HG02943 (cell line): Measurements from ENCODE around the gene HOXA1.

Experiments used
- ATAC-seq: cut with Tn5 transposase; IDR thresholded peaks from one replicate; pipeline ENCODE4 v1.9.1; 2021; ENCODE audit warnings: mild to moderate bottlenecking, low read depth, moderate library complexity; ENCODE audit not compliant: unreplicated experiment

Gene HOXA1

DNA sequence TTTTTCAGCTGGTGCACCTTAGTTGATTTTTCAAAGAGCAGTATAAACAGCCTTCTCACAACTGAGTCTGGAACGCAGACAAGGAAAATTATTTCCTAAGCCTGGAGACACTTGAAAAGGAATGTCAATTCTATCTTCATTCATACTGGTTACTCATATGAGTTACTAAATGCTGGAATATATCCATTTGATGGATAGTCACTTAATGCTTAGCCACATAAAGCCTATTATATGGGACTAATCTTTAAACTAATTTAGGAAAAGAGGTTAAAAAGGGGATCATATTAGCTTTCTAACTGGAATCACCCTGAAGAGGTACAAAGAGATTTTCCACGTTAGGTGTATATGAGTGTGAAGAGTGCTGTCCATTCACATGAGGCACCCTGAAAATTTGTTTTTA is 36.4 kb upstream of the HOXA1 start:
- ATAC-seq: no peak

DNA sequence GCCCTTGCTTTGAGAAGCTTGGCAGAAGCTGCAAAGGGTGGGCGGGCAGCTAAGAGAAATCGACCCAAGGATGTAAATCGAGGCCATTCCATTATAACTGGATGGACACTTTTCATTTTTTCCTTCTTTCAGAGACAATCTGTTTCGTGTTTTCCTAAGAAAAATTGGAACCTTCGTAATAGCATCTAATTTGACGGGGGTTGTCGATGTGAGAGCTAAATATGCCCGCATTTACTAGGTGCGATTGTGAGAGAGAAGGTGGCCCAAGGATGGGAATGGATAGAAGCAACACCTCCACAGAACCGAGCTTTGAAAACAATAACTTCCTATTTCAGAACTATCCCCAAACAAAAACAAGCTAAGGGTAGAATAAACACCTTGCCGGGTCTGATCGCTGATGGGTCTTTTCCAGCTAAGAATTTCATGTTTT is 35.6 kb upstream of the HOXA1 start:
- ATAC-seq: no peak

DNA sequence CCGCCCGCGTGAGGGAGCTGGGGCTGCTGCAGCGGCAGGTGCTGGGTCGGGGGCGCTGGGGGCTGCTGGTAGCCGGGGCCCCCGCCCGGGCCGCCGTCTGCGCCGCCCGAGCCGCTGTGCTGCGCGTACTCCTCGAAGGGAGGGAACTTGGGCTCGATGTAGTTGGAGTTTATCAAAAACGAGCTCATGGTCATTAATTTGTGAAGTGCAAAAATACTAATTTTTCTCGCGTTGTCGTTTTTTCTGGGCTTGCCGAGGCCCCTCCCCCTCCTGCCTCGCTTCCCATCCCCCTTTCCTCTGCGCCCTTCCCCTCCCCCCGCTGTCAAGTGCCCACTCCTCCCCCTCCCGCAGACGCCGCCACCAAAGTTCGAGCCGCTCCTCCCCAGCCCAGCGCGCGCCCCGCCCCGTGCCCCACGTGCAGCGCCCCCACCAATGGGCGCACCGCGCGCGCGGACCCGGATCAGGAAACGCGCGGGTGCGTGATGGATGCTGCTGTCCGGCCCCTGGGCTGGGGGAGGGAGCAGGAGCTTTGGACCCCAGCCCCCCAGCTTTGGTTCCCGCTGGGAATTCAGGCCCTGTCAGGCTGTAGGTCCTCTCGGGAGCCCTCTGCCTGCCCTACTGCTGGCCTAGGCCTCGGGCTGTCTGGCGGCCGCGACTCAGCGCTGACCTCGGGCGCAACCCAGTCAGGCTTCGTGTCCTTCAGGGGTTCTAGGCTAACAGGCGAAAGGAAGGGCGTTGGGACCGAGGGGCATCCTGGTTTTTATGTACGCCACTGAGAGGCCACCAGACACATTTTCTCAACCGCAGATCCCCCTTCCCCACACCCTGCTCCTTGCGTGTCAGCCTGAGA is 35.0 kb upstream of the HOXA1 start, which contains the start of gene HOXA4:
TSS of gene HOXA4 (minus strand) at position 218 of the 850 bp plus-strand sequence. CDS start at position 194, 24 bp downstream.
- ATAC-seq: no peak

DNA sequence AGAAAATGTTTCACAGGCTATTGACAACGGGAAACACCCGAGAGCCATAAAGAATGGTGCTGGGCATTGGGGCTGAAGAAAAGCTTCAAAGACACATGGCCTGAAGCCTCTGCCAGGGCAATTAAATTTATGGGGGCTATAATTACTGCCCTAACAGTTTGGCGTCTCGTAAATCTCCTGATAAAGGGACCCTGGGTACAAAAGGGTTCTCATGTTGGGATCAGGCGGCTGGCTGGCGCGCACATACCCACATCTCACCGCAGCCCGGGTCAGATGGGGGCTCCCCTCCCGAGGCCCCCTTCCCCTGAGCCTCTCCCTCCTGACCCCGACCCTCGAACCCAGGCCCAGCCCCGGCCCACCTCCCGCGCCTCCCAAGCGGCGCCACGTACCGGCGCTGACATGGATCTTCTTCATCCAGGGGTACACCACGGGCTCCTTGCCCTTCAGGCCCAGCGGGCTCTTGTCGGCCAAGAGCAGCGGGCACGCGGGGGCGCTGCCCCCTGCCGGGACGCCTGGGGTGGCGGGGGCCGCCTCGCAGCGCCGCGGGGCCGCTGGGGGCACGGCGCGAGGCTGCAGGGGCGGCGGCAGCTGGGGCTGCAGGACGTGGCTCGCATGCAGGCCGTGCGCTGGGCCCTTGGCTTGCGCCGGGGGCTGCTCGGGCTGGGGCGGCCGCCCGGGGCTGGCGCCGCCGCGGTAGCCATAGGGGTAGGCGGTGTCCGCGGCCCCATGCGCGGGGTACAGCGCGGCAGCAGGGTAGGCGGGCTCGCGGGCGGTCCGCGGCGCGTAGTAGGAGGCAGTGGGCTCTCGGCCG is 34.1 kb upstream of the HOXA1 start:
- ATAC-seq: no peak

DNA sequence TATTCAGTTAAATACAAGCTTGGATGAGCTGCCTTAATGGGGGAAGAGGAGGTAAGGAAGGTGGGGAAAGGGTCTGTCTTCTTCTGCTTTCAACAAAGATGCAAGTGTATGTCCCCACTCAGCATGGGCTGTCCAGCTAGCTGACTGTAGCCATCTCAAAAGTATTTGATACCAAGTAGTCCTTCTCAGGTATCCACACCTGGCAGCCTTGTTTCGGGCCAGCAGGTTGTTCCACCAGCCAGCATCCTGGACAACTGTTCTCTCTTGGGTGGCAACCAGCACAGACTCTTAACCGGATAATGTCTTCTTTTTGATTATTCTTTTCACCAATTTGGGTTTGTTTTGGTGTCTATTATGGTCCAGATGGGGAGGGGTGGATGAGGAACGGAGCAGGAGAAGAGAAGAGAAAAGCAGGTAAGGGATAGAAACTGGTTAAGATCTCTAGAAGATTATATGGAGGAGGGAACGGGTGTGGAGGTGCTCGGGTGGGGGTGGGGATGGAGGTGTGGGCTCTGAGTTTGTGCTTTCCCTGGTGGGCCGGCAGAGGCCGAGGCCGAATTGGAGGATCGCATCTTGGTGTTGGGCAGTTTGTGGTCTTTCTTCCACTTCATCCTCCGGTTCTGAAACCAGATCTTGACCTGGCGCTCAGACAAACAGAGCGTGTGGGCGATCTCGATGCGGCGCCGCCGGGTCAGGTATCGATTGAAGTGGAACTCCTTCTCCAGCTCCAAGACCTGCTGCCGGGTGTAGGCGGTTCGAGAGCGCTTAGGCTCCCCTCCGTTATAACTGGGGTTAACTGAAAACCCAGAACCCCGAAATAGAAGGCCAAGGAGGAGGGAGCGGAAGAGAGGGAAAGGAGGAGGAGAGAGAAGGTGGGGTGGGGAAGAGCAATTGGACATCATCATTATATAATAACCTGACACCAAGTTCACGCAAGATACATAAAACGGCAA is 33.3 kb upstream of the HOXA1 start:
- ATAC-seq: no peak

DNA sequence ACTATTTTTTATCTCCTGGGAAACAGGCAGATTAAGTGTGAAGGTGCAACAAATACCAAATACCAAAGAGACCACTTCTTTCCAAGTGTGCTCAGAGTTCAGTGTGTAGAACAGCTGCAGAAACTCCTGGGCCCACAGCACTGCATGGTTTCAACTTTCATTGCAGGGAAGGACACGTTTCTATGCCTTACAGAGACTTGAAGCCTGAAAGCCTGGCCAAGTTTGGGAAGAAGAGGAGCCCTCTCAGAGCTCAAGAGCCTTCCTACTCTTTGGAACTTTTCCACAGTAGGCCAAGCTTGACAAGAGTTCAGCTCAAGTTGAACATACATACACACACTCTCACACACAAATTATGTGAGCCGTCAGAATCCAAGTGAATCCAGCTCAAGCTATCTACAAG is 32.2 kb upstream of the HOXA1 start:
- ATAC-seq: no peak

DNA sequence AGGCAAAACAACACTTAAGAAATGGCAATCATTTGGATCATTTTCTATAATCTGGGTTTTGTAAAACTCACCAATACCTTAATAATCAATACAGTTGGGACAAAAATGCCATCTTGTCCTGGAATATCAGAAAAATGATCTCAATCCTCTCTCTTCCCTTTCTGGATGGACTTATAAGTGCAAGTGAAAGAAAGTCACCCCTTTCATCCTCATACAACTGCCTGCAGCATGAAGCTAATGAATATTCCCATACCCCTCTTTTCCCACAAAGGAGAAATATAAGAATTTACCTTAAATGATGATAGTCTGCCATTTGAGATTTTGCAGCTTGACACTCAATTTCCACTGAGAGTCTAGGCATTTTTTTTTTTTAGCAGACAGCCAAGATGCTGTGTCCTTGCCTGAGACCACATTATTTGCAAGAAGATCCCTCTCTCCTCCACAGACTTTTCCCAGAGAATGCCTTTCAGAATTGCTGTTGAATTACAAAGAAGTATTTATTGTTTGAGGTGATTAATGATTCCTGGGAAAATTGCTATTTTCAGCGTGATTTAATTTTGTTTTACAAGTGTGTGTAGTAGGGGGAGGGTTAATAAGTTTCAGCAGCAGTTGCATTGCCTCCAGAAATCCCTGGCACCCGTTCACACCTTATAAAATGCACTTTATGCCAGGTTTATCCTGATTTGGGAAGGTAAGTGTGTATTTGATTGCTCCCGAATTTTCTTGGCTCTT is 31.0 kb upstream of the HOXA1 start:
- ATAC-seq: no peak

DNA sequence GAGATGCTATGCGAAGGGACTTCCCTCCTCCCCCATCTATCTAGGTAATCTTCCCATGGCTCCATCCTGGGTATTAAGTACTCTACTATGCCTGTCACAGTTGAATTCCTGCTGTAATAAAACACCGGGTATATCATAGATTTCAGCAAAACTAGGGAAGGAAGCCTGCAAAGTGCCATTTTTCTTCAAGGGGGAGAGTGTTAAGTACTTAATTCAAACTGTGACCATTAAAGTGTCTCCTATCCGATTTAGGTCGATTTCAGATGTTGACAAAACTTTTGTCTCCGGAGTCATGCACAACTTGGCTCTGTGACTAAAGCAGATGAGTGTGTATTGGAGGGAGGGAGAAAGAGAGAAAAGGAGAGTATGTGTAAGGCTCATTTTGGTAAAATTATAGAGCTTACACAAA is 30.2 kb upstream of the HOXA1 start:
- no peak for ATAC-seq

DNA sequence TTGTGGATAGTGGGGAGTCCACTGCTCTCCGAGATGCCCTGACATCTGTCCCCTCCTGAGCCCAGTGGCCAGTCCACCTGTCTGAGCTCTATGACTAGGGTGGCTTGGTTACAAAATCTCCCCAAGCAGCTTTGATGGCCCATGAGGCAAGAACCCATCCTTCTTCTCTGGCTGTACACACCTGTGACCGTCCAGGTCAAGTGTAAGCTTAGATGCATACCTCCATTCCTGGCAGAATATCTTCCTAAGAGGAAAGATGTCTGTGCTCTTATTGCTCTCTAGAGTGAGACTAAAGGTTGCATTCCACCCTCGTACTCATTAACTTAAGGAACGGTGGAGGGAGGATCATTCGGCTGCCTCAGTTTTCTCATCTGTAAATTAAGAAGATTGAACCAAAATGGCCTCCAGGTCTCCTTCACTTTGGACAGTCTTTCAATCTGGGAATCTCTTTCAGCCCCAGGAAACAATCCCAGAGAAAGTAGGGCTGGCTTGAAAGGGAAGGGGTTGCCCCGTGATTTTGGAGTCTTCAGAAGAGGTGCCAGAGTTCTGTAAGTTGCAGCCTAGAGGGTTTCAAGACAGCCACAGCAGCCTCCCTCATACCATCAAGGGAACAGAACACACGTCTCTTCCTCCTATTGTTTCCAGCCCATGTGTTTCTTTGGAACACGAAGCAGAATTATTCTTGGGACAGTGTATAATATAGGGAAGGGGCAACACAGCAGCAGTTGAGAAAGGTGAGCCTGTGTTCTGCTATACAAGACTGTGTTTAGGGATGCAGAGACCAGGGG is 29.3 kb upstream of the HOXA1 start:
- no peak for ATAC-seq

DNA sequence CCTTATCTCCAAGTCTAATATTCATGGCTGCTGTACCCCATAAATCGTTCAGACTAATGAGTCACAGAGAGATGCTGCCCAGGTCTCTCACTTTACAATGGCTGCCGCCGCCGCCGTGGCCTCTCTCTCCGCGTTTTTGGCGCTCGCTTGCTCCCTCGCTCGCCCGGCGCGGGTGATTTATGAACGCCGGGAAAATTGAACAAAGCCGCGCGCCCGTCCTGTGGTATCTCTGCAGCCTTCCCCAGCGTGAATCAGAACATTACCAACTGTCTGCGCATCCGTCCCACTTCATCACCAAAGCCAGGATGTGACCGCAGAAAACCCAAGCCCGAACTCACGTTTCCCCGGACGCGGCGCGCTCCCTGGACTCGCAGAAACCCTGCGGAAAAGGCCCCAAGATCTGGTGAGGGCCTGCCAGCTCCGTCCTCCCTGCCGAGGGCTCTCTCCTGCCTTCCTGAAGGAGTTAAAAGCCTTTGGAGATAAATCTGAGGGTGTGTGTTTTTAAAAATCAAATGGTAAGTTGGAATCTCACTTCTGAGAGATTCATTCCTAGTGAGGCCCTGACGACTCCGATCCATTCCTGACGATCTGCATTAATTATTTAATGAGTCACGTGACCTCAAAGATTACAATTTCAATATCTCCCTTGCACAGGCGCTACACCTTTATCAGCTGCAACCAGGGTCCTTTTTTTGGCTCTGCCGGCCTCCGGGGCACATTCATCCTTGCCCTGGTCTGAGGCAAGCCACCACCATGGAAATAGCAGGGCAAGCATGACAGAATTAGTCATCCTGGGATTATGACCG is 28.5 kb upstream of the HOXA1 start:
- no peak for ATAC-seq

DNA sequence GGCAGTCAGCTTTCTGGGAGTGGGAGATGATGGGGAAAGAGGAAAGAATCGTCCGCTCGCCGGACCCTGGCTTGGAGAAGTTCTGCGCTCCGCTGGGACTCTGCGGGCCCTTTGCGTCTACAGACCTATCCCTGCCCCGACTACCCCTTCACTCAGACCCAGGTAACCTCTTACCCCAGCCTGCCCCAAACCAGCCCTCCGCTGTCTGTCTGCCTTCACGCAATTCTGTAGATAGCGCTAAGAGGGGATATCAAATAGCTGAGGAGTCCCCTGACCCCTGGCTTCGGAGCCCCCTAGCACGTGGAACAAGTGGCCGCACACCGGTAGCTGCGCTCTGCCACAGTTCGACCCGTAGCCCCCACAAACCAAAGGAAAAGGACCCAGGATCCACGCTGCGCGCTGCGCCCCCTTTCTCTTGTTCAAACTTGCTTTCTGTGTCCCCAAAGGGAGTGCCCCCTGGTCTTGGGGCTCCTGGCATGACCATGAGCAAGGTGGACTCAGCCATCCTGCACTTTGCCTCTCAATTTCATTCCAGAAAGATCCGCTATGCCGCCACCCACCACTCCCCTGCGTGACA is 27.8 kb upstream of the HOXA1 start:
- ATAC-seq: no peak

DNA sequence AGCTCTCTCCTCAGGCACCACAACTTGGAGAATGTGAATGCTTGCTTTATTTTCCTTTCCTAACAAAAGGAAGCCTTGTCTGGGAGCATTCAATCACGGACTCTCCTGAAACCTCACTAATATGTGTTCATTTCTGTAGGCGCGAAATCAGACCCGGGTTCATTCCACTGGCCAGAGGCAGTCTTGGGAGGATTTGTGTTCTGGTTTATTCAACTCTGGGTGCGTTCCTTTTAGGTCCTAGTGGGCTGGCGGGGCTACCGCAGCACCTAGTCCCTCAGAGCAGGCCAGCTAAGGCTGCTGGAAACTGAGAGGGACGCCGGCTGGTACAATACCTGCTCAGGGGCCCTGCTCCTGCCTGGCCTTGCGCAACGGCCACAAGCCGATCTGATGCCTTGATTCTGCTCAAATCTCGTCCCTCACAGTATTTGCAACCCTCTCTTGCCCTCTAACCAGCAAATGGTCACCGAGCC is 27.2 kb upstream of the HOXA1 start:
- ATAC-seq: no peak

DNA sequence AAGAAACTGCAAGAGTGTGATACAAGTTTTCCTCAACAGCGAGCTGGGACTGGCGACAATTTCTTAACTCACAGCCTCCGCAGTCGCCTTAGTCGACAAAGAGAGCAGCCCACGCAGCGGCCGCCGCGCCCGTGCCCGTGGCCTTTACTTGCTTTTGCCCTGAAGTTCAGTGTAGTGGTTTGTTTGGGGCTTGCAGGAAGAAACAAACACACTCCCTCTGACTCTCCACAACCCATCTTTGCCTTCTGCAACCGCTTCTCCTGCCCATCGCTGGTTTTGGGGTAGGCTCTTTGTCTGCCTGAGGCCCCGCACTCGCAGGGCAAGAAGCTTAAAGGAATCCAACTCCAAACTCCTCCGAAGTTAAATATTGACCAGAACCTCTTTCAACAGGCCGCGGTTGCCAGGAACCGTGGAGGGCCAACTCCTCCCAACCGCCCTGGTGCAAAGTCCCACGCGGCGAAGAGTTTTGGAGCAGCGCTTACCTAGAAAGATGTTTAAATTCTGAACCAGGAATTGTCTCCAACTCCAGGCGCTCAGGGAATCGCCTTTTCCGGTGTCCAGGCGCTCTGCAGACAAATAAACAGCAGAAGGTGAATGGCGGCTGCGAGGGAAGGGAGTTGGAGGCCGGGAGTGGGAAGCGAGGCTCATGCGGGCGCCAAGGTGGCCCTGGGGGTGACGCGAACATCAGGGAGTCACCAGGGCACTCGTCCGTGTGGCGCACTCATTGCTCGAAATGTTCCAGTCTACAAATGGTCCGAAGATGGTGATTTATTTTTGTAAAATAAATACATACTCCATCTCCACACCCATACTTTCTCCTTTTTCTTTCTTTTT is 26.5 kb upstream of the HOXA1 start:
- ATAC-seq: no peak

DNA sequence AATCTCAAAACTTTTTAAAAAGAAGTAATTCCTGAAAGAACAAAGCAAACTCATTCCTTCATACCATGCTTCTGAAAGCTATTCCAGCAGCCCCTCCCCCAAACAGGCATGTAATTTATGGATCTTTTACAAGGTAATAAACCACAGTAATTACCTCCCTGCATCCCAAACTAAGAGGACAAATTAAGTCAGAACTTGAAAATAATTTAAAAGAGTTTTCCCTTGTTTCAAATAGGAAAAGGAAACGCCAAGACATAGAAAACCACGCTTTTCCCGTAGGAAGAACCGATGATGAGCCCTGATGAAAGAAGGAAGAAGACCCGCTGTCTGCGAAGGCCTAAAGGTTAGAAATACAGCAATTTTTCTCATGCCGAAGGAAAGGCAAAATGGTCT is 25.9 kb upstream of the HOXA1 start:
- ATAC-seq: no peak

DNA sequence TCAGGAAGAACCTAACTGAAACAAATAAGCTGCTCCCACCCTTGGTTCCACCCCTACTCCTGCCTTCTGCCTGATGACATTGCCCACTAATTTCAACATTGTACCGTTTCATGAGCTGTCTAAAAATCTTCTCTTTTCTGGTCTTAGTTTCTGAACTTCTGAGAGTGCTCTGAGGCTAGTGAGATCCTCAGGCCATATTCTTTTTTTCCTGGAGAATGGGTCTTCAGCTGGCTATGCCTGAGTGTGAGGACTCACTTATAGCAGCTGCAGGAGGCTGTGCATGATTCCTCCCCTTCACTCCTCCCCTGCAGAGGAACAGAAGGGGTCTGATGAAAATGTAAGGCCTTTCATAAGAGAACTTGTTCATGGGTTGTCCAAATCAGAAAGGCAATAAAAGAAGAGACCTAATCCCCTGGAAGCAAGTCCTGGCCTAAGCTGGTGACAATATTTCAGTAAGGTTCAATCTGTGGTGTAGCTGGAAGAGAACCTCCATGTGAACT is 23.7 kb upstream of the HOXA1 start:
- ATAC-seq: no peak

DNA sequence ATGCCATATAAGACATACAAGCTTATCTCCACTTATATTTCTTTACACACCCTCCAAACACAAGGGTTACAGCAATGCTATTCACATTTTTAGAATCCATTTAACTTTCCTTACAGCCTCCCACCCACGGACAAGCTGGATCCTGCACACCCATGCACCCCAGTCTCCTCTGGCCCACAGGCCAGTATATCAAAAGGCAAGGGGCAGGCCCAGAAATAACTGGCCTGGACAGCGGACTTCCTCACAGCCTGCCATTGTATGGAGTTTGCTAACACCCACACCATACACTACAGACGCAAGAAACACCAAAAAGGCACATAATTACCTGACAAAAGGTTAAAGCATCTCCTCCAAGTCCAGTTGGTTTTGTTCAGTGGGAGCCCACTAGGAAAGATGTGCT is 22.8 kb upstream of the HOXA1 start:
- no peak for ATAC-seq
